ENCODE results near the gene ADGRE2. TPM values are rescaled to one million over a fixed set of nuclear protein-coding genes. Genes with fewer than 3 reads are reported as not detected.
"Not testable (repeated sequence)": the region's sequence is repeated elsewhere in the genome, so short reads cannot be mapped to it uniquely, and the experiment has no call there.

Gene ADGRE2
- total and polyA plus RNA-seq, 8 donors = 0.35 to 32.0 (median 0.66) TPM

GRCh38 chr19:14774373-14774772 lies 4.0 kb downstream of the ADGRE2 start:
- intact Hi-C loops (cut with DNase I) = no loop called here
- H3K27ac ChIP-seq = no peak overlapping the region
- TF ChIP-seq, protein P1, sequence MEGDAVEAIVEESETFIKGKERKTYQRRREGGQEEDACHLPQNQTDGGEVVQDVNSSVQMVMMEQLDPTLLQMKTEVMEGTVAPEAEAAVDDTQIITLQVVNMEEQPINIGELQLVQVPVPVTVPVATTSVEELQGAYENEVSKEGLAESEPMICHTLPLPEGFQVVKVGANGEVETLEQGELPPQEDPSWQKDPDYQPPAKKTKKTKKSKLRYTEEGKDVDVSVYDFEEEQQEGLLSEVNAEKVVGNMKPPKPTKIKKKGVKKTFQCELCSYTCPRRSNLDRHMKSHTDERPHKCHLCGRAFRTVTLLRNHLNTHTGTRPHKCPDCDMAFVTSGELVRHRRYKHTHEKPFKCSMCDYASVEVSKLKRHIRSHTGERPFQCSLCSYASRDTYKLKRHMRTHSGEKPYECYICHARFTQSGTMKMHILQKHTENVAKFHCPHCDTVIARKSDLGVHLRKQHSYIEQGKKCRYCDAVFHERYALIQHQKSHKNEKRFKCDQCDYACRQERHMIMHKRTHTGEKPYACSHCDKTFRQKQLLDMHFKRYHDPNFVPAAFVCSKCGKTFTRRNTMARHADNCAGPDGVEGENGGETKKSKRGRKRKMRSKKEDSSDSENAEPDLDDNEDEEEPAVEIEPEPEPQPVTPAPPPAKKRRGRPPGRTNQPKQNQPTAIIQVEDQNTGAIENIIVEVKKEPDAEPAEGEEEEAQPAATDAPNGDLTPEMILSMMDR (IDR thresholded peaks at IDR 0.05) = no peak
- peaks cover 0 to 20% of the 10 kb centered on the region in 2 donors for H3K4me1 ChIP-seq
- H3K27me3 ChIP-seq = peaks cover 0 to 61% of the 10 kb centered on the region in 2 donors
- H3K4me3 ChIP-seq = peak overlapping the region in 1 of 2 donors; percentile 66
- ATAC-seq = no peak
- no peak for DNase-seq
- no peaks in the 10 kb centered on the region for H3K9me3 ChIP-seq
- peaks cover 0 to 44% of the 10 kb centered on the region in 2 donors for H3K36me3 ChIP-seq

DNA sequence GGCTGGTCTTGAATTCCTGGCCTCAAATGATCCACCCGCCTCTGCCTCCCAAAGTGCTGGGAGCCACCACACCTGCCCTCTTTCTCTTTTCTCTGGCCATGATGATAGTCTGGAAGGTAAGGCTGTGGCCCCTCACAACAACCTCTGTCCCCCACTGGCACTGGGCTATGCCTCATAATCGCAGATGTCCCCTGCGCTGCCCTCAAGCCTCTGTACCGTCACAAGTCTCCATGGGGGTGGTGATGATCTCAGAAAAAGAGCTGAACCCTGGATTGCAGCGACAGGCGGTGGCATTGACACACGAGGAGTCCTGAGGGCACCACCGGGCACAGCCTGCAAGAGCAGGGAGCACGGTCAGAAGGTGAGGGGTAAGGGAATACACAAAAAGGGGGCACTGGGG lies 4.6 kb downstream of the ADGRE2 start:
- H3K4me3 ChIP-seq; H3K27ac ChIP-seq; intact Hi-C loops (cut with DNase I); ATAC-seq; H3K9me3 ChIP-seq: not testable (repeated sequence)
- H3K36me3 ChIP-seq = peaks cover 0 to 50% of the 10 kb centered on the region in 2 donors
- peak in 1 of 4 donors; percentile 55 for DNase-seq
- H3K4me1 ChIP-seq = peaks cover 0 to 20% of the 10 kb centered on the region in 2 donors
- peaks cover 0 to 57% of the 10 kb centered on the region in 2 donors for H3K27me3 ChIP-seq

- no peaks in the 10 kb centered on the region for H3K9me3 ChIP-seq
- no peak for DNase-seq
- H3K4me1 ChIP-seq = peaks cover 0 to 20% of the 10 kb centered on the region in 2 donors
- ATAC-seq = no peak
- no peak overlapping the region for H3K27ac ChIP-seq
- intact Hi-C loops (cut with DNase I) = no loop called here
- H3K27me3 ChIP-seq = peaks cover 0 to 49% of the 10 kb centered on the region in 2 donors
- H3K36me3 ChIP-seq = peaks cover 0 to 58% of the 10 kb centered on the region in 2 donors
- TF ChIP-seq, protein P1 (IDR thresholded peaks at IDR 0.05) = no peak
- H3K4me3 ChIP-seq = no peak overlapping the region
Observed at GRCh38 chr19:14772995-14773394, 5.4 kb downstream of the ADGRE2 start.

DNA sequence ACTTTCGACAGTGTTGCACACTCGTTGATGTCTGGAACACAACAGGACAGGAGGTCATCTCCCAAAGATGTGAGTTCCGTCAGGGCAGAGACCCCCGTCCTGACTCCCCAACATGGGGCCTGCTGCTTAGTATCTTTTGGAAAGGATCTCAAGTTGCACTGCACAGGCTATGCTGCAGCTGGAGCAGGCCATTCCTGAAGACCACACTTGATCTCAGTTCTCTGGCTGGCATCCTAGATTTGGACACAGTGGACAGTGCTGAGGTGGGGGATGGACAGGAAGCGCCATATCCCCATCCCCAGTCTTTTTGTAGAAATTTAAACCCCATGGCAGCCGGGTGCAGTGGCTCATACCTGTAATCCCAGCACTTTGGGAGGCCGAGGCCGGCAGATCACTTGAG lies 5.9 kb downstream of the ADGRE2 start:
- intact Hi-C loops (cut with DNase I) = no loop called here

DNA sequence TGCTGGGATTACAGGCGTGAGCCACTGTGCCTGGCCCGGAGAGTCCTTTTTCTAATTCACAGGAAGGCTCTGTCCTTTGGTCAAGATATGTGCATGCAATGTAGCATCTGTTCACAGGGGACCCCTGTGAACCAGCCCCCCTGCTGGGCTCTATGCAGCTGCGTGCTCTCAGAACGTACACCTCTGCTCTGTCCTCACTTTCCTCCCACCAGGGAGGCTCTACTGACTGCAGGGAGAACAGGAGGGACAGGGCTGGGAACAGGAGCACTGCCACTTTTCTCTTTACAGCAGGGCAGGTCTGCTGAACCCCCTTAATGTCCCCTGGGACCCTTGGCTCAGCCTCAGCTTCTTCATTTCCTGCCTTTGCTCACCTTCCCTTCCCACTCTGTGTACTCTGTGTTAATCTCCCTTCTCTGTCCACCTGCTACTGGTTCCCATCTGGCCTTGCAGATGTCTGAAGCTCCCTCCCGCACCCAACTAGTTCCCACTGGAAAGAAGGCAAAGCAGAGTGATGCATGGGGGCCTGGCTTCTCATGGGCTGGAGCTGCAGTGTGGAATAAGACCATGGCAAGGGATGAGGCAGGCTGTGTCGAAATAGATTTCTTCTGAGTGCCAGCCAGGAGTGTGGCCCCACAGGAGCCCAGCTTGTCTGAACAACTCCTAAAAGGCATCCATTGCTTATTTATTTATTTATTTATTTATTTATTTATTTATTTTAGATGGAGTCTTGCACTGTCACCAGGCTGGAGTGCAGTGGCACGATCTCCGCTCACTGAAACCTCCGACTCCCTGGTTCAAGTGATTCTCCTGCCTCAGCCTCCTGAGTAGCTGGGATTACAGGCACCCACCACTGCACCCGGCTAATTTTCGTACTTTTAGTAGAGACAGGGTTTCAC lies 7.2 kb downstream of the ADGRE2 start:
- Histone ChIP-seq H3K27ac (no peak overlapping the region), H3K4me1 (peaks cover 0 to 15% of the 10 kb centered on the region in 2 donors), H3K4me3 (no peak overlapping the region), H3K36me3 (peaks cover 0 to 76% of the 10 kb centered on the region in 2 donors), H3K9me3 (no peaks in the 10 kb centered on the region), H3K27me3 (peaks cover 0 to 36% of the 10 kb centered on the region in 2 donors)
- intact Hi-C loops (cut with DNase I) = no loop called here
- ATAC-seq = no peak
- TF ChIP-seq, protein P1 (IDR thresholded peaks at IDR 0.05) = no peak
- DNase-seq = no peak

More for the DNA sequence above, 5.9 kb downstream of the ADGRE2 start:
- Histone ChIP-seq H3K9me3 (no peaks in the 10 kb centered on the region), H3K36me3 (peaks cover 0 to 63% of the 10 kb centered on the region in 2 donors), H3K27ac (no peak overlapping the region), H3K27me3 (peaks cover 0 to 46% of the 10 kb centered on the region in 2 donors), H3K4me1 (peaks cover 0 to 20% of the 10 kb centered on the region in 2 donors), H3K4me3 (no peak overlapping the region)
- ATAC-seq (no peak), DNase-seq (no peak)
- TF ChIP-seq, protein P1 (IDR thresholded peaks at IDR 0.05) = no peak
